Measurements from ENCODE around the gene L3MBTL1.

Gene L3MBTL1

DNA sequence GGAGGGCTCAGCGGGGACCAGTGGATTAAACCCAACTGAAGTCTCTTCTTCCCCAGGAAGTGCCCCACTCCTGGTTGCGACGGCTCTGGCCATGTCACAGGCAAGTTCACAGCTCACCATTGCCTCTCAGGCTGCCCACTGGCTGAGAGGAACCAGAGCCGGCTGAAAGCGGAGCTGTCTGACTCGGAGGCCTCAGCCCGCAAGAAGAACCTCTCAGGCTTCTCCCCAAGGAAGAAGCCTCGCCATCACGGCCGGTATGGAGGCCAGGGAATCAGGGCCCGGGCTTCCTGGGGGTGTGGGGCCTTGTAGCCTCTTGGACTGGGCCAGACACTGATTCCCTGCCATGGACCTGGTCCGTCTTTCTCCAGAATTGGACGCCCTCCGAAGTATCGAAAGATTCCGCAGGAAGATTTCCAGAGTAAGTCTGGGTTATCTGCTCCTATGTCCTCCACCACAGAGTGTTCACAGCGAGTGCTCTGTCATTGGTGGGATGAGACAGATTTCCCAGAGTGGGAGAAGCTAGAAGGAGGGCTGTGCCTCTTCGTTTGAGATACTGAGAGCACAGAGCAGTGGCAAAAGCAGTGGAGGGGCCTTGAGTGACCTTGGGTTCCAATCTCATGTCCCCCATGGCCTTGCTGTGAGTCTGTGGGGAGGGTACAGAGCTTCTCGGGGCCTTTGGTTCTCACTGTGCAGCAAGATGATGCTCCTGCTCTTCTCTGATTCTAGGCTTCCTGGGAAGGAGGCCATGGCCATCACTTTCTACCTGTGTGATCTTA is 28.7 kb downstream of the L3MBTL1 start:
- no peak for DNase-seq

DNA sequence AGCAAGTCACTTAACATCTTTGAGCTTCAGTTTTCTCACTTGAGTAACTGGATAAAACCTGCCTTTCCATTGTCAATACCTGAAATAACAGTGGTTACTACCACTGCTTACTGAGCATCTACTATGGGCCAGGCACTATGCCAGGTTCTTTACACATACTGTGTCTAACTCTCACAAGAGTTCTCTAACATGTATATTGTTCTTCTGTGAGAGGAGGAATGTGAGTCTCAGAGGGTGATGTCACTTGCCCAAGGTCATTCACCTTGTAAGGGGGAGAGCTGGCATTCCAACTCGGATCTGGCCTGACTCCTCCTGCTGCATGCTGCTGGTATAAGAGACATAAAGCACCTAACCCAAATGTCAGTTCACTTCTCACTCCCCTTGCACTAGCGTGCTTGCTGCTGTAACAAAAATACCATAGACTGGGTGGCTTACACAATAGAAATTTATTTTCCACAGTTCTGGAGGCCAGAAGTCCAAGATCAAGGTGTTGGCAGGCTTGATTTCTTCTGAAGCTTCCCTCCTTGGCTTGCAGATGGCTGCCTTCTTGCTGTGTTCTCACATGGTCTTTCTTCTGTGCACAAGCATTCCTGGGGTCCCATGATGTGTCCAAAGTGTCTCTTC is 29.4 kb downstream of the L3MBTL1 start:
- DNase-seq: no peak

DNA sequence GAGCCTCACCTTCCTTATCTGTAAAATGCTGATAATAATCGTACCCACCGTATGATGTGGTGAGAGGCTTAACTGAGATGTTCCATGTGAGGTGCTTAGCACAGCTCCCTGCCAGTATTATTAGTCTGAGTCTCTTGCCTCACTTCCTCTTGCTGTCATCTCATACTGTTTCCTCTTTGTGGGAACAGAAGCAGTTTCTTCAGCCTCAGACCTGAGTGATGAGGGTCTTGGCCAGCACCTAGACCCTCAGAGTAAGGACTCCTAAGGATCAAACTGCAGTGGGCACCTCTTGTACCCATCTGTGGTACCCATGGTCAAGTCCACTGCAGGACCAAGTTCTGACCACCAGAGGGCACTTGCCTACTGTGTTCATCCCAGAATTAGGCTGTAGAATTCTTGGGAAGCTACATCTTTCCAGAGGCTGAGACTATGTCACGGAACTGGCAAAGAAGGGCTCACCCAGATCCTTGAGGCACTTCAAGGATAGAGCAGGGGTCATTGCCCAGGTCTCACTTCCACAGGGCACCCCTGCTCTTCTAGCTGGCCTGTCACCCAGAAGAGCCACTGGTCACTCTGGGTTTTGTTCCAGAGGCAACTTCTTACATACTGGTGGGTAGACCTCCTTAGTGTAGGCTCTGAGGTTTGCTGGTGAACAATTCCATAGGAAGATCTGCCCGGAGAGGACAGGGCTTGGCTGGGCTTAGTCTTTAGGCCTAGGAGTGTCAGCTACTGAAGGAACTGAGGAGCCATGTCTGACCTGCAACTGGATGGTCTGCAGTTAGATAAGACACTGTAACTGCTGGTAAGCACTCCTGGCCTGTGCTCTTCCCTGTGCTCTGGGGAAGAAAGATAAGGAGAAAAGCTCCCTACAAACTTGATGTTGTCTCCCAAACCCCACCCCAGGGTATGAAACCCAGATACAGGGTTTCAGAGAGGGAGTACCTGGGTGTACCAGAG is 30.7 kb downstream of the L3MBTL1 start:
- DNase-seq: no peak

DNA sequence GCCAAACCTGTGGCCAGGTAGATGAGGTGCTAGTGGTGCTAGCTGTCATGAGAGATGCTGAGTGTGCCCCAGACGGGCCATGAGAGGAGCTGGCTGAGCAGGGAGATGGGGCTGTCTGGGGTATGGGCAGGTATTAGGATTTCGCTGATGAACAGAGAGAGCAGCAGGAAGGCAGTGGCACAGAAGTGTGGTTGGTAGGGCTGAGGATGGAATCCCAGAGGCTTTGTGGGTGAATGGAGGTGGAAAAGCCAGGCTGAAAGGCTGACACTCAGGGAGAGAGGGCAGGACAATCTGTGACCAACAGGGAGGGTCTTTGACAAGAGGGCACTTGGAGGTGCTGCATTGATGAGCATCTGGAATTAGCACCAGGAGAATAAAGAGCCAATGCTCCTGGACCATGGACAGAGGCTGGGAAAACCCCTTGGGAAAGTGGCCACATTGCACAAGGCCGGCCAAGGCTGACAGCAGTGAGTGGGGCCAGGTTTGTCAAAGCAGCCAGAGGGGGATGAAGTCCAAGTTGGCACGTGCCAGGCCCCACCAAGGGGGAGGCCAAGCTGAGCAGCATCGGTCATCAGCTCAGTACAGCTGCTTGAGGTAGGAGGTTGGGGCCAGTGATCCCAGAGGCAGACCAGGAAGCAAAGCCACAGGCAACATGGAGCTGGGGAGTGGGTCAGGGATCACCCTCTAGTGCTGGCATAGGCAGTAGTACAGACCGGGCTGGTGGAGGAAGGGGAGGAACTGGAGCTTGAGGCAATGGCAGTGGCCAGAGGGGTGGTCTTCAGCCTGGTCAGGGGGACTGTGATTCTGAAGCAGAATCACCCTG is 31.6 kb downstream of the L3MBTL1 start:
- no peak for DNase-seq

DNA sequence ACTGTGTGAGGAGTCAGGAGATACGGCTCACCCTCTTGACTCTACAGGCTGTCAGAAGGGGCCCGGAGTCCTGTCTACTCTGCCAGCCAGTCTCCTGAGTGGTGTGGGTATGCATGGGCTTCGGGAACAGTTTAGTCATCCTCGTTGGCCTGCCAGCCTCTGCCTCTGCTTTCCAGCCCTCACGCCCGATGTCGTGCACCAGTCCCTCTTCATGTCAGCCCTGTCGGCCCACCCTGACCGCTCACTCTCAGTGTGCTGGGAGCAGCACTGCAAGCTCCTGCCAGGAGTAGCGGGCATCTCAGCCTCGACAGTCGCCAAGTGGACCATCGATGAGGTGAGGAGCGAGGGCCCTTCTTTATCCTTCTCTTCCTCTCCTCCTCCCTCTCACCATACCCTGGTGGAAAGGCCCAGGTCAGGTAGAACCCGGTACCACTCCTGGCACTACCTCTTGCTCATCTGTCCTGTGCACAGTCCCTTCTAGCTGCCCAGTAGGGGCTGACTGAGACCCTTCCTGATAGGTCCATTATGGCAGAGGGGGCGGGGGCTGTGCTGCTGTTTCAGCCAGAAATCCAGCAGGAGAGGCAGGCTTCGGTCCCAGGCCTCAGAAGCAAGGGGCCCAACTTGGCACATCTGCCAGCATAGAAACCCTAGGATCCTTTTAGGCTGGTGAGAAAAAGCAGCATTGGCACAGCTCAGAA is 32.6 kb downstream of the L3MBTL1 start:
- DNase-seq: no peak

DNA sequence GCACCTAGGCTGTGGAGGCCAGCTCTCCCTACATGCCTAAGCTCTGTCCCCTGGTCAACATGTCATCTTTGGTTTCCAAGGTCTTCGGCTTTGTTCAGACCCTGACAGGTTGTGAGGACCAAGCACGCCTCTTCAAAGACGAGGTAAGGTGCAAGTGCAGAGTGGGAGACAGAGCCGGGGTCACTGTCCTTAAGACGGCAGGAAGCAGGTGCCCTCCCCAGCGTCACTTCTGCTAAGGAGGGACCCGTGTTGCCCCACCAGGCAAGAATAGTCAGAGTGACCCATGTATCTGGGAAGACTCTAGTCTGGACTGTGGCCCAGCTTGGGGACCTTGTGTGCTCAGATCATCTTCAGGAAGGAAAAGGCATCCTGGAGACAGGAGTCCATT is 33.2 kb downstream of the L3MBTL1 start:
- DNase-seq: no peak

DNA sequence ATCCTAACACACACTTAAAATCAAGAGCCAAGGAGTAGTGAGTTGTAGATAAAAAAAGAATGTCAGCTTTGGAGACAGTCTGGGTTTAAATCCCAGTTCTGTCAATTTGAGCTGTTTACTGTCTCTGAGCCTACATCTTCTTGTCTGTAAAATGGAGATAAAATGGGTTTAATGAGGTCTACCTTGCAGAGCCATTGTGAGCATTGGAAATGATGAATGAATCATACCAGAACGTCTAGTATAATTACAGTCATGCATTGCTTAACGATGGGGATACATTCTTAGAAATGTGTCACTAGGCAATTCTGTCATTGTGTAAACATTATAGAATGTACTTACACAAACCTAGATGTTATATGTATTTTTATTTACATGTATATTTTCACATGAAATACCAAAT is 33.7 kb downstream of the L3MBTL1 start:
- no peak for DNase-seq

DNA sequence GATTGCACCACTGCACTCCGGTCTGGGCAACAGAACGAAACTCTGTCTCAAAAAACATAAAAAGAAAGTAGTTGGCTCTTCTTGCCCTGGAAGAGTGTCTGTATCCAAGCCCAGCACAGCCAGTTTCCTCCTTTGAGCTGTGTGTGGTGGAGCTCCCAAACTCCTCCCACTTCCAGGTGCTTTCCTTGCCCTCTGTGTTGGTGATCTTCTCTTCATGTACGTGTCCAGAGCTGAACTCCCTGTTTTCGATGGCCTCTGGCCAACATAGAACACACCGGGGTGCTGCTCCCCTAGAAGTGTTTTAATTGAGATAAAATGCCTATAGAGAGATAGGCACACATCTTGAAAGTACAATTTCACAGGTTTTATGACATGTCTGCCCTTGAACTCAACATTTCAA is 34.7 kb downstream of the L3MBTL1 start:
- no peak for DNase-seq

DNA sequence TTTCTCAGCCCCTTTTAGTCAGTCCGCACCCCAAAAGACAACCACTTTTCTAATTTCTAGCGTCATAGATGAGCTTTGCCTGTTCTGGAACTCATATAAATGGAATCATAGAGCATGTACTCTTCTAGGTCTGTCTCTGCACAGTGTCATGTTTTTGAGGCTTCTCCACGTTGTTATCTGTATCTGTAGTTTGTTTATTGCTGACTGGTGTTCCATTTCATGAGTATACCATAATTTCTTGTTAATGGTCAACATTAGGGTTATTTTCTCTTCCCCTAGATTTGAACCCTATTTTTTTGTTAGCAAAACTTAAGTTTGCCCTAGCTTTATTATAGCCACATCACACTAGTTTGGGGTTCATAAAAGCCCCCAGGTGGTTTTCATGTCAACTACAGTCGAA is 35.2 kb downstream of the L3MBTL1 start:
- DNase-seq: no peak

DNA sequence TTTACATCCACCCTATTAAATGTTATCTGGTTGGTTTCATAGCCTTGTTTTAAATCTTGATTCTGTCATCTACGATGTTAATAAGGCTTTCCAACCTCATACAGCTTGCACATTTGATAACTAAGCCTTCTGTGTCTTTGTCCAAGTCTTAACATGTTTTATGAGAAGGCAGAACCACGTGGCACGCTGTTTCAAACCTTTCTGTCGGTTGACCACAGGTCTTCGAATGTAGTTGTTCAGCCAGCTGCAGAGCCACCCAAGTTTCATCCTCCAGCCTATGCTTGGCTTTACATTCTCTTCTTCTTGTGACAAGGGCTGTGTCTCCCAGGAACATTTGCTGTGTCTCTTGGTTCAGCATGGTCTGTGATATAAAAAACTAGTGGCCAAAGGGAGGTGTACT is 35.6 kb downstream of the L3MBTL1 start:
- no peak for DNase-seq

DNA sequence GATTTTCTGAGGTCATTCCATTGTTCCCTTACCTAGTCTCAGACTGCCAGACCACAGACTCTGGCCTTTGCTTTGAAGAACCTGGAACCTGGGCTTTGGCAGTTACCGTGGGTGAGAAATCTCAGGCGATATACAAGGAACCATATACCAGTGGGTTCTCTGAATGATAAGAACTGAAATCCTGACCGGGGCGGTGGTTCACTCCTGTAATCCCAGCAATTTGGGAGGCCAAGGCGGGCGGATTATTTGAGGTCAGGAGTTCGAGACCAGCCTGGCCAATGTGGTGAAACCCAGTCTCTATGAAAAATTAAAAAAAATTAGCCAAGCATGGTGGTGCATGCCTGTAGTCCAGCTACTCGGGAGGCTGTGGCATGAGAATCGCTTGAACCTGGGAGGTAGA is 37.0 kb downstream of the L3MBTL1 start:
- no peak for DNase-seq

DNA sequence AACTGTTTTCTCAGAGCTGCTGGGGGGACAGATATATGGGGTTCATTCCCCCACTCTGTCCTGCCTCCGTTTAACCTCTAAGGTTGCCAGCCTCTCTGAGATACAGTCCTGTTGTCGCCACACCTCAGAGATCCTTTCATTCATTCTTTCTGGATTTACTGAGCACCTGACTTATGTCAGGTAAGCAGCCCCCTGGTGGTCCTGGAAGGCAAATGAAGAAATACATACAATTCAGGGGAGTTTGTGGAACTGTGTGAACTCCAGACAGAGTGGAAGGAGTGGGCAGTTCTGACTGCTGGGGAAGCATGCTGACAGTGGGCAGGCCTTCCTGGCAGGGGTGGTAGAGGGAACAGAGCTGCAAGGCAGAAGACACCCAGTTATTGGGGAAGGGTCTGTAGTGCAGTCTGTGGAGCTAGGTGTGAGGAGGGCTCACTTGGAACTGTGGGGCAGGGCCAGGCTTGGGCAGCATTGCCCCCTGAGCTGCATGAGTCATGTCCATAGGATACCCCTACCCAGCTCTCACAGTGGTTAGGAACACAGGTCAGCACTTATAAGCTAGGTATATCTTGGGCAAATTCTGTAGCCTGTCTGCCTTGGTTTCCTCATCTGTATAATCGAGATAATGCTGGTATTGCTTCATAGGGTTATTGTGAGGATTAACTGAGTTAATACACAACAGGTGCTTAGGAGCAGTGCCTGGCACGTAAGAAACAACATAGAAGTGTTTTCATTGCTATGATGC is 38.5 kb downstream of the L3MBTL1 start:
- DNase-seq: no peak

DNA sequence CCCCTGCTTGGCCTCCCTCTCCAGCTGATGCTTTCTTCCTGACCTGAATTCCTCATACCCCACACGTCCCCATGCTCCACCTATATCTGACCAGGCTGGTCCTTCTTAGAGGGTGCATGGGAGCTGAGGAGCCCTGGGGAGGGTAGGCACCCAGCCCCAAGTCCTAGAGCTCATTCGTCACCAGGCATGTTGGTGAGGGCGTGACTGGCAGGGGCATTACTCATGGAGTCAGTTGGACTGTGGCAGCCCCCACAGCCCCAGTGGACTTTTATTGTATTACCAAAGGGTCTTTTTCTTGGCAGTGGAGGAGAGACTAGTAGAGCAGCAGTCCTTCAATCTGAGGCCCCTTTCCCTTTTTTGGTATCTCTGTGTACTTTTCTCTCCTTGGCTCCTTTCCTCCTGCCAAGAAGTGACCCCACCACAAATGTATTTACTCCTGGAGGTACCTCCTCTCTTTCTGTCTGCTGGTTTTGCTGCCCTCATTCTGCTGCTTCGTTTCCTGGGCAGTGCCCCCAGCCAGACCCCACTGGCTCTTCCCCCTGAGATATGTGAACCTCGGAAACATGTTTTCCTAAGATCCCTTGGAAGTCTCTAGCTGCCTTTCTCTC is 40.9 kb downstream of the L3MBTL1 start:
- DNase-seq: no peak

DNA sequence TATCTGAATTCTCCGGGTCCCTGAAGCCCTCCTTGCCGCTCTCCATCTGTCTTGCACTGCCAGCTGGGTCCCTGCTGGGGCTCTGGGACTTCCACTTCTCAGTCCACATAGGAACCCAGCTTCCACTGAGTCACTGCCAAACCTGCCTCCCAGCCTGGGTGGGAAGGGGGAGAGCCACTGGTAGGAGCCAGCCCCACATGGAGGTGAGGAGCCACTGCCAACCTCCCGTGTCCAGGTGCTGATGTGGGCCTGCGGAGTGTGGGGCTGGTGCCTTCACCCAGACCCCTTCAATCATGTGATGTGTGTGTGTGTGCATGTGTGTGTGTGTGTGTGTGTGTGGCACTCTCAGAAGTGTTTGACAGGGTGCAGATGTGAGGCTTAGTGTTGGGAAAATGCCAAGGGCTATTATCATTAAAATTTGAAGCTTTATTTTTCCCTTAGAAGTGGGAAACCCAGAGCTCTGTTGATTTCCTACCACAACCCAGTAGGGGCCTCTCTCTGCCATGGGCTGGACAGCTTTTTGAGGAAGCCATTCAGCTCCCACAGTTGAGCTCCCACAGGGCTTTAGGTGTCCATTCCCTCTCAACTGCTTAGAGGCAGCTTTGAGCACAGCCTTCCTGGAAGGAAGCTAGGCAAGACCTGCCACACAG is 42.0 kb downstream of the L3MBTL1 start:
- no peak for DNase-seq

DNA sequence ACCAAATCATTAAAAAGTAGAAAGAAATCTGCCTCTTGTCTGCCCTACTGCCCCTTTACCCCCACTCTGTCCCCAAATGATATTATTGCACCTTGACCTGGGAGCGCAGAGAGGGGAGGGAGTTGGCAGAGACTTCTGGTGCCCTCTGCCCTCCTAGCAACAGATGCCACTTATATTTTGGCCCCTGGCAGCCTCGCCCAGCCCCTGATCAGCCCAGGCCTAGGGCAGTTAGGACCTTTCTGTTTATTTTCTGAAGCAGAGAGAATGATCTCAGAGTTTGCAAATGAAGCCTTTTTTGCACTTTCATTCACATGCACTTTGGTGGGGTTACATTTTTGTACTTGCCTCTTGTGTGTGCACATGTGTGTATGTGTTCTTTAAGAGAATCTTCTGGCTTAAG is 43.0 kb downstream of the L3MBTL1 start:
- DNase-seq: no peak

DNA sequence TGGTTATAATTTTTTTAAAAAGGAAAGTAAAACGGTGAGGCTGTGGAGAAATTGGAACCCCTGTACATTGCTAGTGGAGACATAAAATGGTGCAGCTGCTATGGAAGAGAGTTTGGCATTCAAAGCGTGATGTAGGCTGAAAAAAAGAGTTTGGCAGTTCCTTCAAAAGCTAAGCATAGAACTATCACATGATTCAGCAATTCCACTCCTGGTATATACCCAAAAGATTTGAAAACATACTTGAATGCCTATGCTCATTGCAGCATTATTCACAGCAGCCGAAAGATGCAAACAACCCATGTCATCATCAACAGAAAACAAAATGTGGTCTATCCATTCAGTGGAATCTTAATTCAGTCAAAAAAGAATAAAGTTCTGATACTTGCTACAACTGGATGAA is 46.9 kb downstream of the L3MBTL1 start:
- no peak for DNase-seq

DNA sequence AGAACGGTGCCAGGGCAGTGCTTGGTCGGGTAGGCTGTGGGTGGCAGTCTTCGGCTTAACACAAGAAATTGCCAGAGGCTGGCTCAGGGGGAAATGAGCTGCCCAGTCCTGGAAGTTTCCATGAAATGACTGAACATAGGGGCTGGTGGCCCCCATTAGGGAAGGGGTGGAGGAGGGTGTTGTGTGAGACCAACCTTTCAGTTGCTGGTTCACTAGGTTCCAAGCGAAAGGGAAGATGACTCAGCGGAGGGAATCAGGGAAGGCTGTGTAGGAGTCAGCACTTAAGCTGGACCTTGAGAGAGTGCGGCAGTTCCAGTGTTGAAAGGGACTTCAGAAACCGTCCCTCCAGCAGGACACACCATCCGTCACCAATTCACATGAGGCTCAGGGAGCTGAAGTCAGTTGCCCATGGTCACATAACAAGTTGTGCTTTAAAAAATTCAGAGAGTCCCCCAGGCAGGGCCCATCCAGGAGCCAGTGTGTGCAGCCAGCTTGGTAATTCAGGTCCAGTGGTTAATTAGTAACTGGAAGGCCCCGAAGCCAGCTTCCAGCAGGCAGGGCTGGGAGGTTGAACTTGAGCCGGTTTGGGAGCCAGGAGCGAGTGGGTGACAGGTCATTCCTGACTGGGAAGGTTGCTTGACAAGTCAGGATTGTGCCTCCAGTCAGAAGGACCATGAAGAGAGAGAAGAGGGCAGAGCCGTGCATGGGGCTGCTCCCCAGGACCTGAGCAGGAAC is 51.1 kb downstream of the L3MBTL1 start, which contains the start of gene SGK2:
Gene SGK2, plus strand, starts transcription at position 616 of the 735 bp plus-strand sequence. CDS start 7,469 bp downstream, outside the sequence.
- DNase-seq: no peak

DNA sequence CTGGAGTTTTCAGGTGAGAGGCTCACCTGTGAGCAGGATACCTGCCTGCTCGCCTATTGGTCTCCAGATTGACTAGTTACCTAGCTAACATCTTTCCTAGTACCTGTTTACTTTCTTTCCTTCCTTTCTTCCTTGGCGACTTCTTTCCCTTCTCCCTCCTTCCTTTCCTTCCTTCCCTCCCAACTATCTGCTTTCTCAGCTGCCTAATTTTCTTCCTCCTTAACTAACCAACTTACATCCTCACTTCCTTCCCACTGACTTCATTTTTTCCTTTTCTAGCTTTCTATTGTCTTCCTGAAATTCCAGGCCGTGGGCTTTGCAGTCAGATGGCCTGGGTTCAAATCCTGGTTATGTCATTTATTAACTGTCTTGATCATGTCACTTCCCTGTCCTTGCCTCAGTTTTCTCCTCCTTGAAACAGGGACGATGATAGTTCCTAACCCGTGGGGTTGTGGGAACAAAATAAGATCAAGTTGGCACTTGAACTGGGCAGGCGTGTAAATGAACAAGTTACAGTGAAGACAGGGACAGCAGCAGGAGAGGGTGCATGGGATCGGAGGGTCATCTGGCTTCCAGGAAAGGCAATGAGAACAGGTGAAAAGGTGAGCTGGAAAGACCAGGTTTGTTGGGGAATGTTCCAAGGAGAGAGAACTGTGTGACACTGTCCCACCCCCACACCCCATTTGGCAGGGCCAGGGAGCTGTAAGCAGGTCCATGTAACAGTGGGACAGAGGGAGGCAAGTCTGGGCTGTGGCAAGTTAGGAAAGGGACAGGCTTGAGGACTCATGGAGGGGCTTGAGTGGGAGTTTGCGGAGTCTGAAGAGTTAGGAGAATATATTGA is 51.9 kb downstream of the L3MBTL1 start:
- no peak for DNase-seq

DNA sequence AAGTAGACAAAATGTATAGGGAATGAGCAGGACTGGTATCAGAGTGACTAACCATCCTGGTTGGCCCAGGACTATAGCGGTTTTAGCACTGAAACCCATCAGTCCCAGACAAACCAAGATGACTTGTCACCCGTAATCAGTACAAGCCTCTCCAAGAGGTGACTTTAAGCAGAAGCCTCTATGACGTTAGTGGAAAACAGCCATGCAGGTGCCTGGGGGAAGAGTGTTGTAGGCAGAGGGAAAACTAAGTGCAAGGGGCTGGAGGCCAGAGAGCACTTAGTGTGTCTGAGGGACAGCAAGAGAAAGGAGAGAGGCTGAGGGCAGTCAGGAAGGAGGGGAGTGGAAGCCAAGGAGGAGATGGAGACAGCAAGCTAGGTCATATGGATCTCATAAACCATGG is 53.5 kb downstream of the L3MBTL1 start:
- no peak for DNase-seq

Data from NCI-H1694 treated with DMSO at 0.1 percent for 48 hours (cell line).